HepG2 (cell line): ENCODE data around the gene WNK4. TPM values are rescaled to one million over a fixed set of nuclear protein-coding genes. Genes with fewer than 3 reads are reported as not detected.

Source experiments
- AGO2 ChIP-seq: fragments of 200-400 bp; formaldehyde crosslinking; optimal IDR thresholded peaks from 2 replicates; pipeline ENCODE3; 2017; ENCODE audit warnings: mild to moderate bottlenecking, low read depth, low read length, moderate library complexity
- ARID2 ChIP-seq: sonication (generic); formaldehyde crosslinking; IDR thresholded peaks from 2 replicates; pipeline ENCODE4 v1.8.1; 2022; ENCODE audit warnings: mild to moderate bottlenecking, missing genetic modification reagents, borderline replicate concordance
- BRF2 ChIP-seq: sonication (generic); formaldehyde crosslinking; IDR thresholded peaks from 2 replicates; pipeline ENCODE4 v1.8.1; 2022; ENCODE audit warnings: mild to moderate bottlenecking, missing genetic modification reagents
- E2F2 ChIP-seq: sonication (generic); formaldehyde crosslinking; IDR thresholded peaks from 2 replicates; pipeline ENCODE4 v1.4.0; 2020; ENCODE audit warnings: missing genetic modification reagents, borderline replicate concordance
- HINFP ChIP-seq: sonication (generic); formaldehyde crosslinking; IDR thresholded peaks from 2 replicates; pipeline ENCODE4 v1.4.0; 2020; ENCODE audit warnings: low read depth, mild to moderate bottlenecking, missing genetic modification reagents
- HNF4A ChIP-seq: sonication (generic); formaldehyde crosslinking; IDR thresholded peaks from 2 replicates; pipeline ENCODE4 v1.4.0; 2020; ENCODE audit warnings: missing genetic modification reagents
- HOXA3 ChIP-seq: sonication (generic); formaldehyde crosslinking; IDR thresholded peaks from 2 replicates; pipeline ENCODE4 v1.5.0; 2020; ENCODE audit warnings: missing genetic modification reagents
- KDM4B ChIP-seq: sonication (generic); formaldehyde crosslinking; IDR thresholded peaks from 2 replicates; pipeline ENCODE4 v1.4.0; 2020; ENCODE audit warnings: missing genetic modification reagents
- TCF12 ChIP-seq, 2 experiments: fragments of 450-650 bp in 1 of 2; sonication (generic) in 1 of 2; formaldehyde crosslinking in 1 of 2; IDR thresholded peaks; 2 replicates each; pipeline versions ENCODE4 v1.6.1 to v1.8.0; 2017 to 2022; ENCODE audit warnings: antibody characterized with exemption in 1 of 2, mild to moderate bottlenecking in 1 of 2, missing genetic modification reagents in 1 of 2, moderate library complexity in 1 of 2
- TFDP1 ChIP-seq: IDR thresholded peaks from 2 replicates; pipeline ENCODE4 v1.6.1; 2016; ENCODE audit warnings: missing compliant biosample characterization, missing genetic modification reagents, borderline replicate concordance
- UBTF ChIP-seq: sonication (generic); formaldehyde crosslinking; IDR thresholded peaks from 2 replicates; pipeline ENCODE4 v1.4.0; 2020; ENCODE audit warnings: mild to moderate bottlenecking, missing genetic modification reagents
- ZNF234 ChIP-seq: sonication (generic); formaldehyde crosslinking; conservative IDR thresholded peaks from 2 replicates; pipeline ENCODE4 v1.5.1; 2020; ENCODE audit warnings: mild to moderate bottlenecking, missing genetic modification reagents
- ZNF282 ChIP-seq: fragments of 450-650 bp; IDR thresholded peaks from 2 replicates; pipeline ENCODE4 v1.6.1; 2018; ENCODE audit not compliant: partially characterized antibody
- ZNF619 ChIP-seq: sonication (generic); formaldehyde crosslinking; IDR thresholded peaks from 2 replicates; pipeline ENCODE4 v1.4.0; 2020; ENCODE audit warnings: mild to moderate bottlenecking, missing genetic modification reagents
- ZNF672 ChIP-seq: sonication (generic); formaldehyde crosslinking; IDR thresholded peaks from 2 replicates; pipeline ENCODE4 v1.8.1; 2022; ENCODE audit warnings: missing genetic modification reagents
- ZNF746 ChIP-seq: sonication (generic); formaldehyde crosslinking; IDR thresholded peaks from 2 replicates; pipeline ENCODE4 v1.8.0; 2022; ENCODE audit warnings: mild to moderate bottlenecking, missing genetic modification reagents
- ZNF75D ChIP-seq: sonication (generic); formaldehyde crosslinking; IDR thresholded peaks from 2 replicates; pipeline ENCODE4 v1.8.1; 2023; ENCODE audit warnings: missing genetic modification reagents, mild to moderate bottlenecking, borderline replicate concordance
- ZUFSP ChIP-seq: sonication (generic); formaldehyde crosslinking; IDR thresholded peaks from 2 replicates; pipeline ENCODE4 v1.9.0; 2021; ENCODE audit warnings: missing genetic modification reagents, mild to moderate bottlenecking, borderline replicate concordance
- polyA plus RNA-seq, 8 experiments: library from polyadenylated mRNA; depleted of rRNA in 3 of 8; stranded (reverse) in 7 of 8; unstranded in 1 of 8; fragments of >200 nt; fragmentation: Illumina TruSeq in 4 of 8; extraction: Trizol in 4 of 8; gene quantifications; 2 replicates each; pipeline versions ENCODE4 v1.2.1 to v1.2.3, GENCODE V29; 2011 to 2016; ENCODE audit warnings: low read depth in 4 of 8, missing spikeins in 1 of 8, mixed read lengths in 1 of 8; ENCODE audit not compliant: insufficient read depth in 1 of 8
- total RNA-seq, 5 experiments: library from RNA; depleted of rRNA; stranded (reverse); fragments of >200 nt; fragmentation: Illumina TruSeq; extraction: Trizol; gene quantifications; 2 replicates each; pipeline ENCODE4 v1.2.3, GENCODE V29; 2016; ENCODE audit warnings: low read depth in 1 of 5

The WNK4 gene
- total and polyA plus RNA-seq, 2 of the 13 experiments (the other 11 are each of a cell fraction or from before 2014, with no cell fraction given) = 2.7 to 13.7 TPM

- peak; percentile 33; the same call in 1 of the 2 replicates for TF ChIP-seq ZNF619 (CRISPR knock-in tag)
- 0 out of 2 replicates have a peak, but pooled peaks have one; percentile 35 for TF ChIP-seq ZNF75D (CRISPR knock-in tag)
- no peak for TF ChIP-seq TCF12 (IDR thresholded peaks at IDR 0.05)
- peak; percentile 92 for TF ChIP-seq TCF12 (CRISPR knock-in tag; IDR thresholded peaks at IDR 0.05)
- peak; percentile 64; the same call in 1 of the 2 replicates for TF ChIP-seq UBTF (CRISPR knock-in tag)
- TF ChIP-seq AGO2 = peak; percentile 98
- TF ChIP-seq HNF4A = peak; percentile 96
- TF ChIP-seq ZNF672 = no peak
- peak; percentile 42; the same call in 1 of the 2 replicates for TF ChIP-seq TFDP1 (CRISPR knock-in tag)
- TF ChIP-seq ZNF746 (CRISPR knock-in tag) = peak; percentile 97
- TF ChIP-seq BRF2 = peak; percentile 70; the same call in 1 of the 2 replicates
- TF ChIP-seq KDM4B (CRISPR knock-in tag) = 0 out of 2 replicates have a peak, but pooled peaks have one; percentile 11
- peak; percentile 79 for TF ChIP-seq HOXA3
- 0 out of 2 replicates have a peak, but pooled peaks have one; percentile 50 for TF ChIP-seq E2F2 (CRISPR knock-in tag)
- no peak for TF ChIP-seq ZNF282
- TF ChIP-seq ZUFSP (CRISPR knock-in tag) = no peak
- TF ChIP-seq ZNF234 (CRISPR knock-in tag) = no peak; the same call in 1 of the 2 replicates
- TF ChIP-seq ARID2 (CRISPR knock-in tag) = peak; percentile 77; the same call in 1 of the 2 replicates
- TF ChIP-seq HINFP (CRISPR knock-in tag) = no peak; the same call in 1 of the 2 replicates
Measured at GRCh38 chr17:42779936-42780850, at the start of gene WNK4 (continued).
